Muscle of back (tissue), 13 donors: ENCODE results near the gene MCAT. TPM values are rescaled to one million over a fixed set of nuclear protein-coding genes. Genes with fewer than 3 reads are reported as not detected.

ENCODE experiments used
- DNase-seq, 3 donors: peaks; one replicate each; pipeline versions ENCODE4 v3.0.0 to v3.0.0-alpha.2; 2013
- long read RNA-seq, 9 donors: transcript quantifications; one replicate each; lab custom pipeline, GENCODE V29; 2026
- polyA plus RNA-seq, 10 donors: library from polyadenylated mRNA; unstranded; fragments of 120-200 nt; gene quantifications; one replicate each; pipeline ENCODE4 v1.2.1, GENCODE V29; 2013; ENCODE audit not compliant: insufficient read length in 10 of 10

The MCAT gene
- 10 to 100 TPM in 5 of 10 donors, 1 to 10 TPM in 5; 6.8 to 12.4 (median 10.2) TPM for polyA plus RNA-seq
- long read RNA-seq, donor 1, partial matches to known transcripts, result 62 of 181 reads
- long read RNA-seq, donor 1, other reads (novel, unspliced or antisense), result 114 of 181 reads
- long read RNA-seq, donor 2, partial matches to known transcripts, result 0 of 1 reads
- long read RNA-seq, donor 2, other reads (novel, unspliced or antisense), result 0 of 1 reads
- long read RNA-seq, donor 3, result 0 reads
- long read RNA-seq, donor 4, partial matches to known transcripts, result 0 of 6 reads
- long read RNA-seq, donor 4, other reads (novel, unspliced or antisense), result 0 of 6 reads
- long read RNA-seq, donor 5, transcript MCAT-202 (3 exons, 1,134 nt), result minor isoform, 6 of 13 reads
- long read RNA-seq, donor 5, transcript MCAT-201 (4 exons, 2,056 nt), result major isoform, 7 of 13 reads
- long read RNA-seq, donor 5, partial matches to known transcripts, result 0 of 13 reads
- long read RNA-seq, donor 5, other reads (novel, unspliced or antisense), result 0 of 13 reads
- long read RNA-seq, donor 6, transcript MCAT-202 (3 exons, 1,134 nt), result major isoform, 5 of 7 reads
- long read RNA-seq, donor 6, partial matches to known transcripts, result 0 of 7 reads
- long read RNA-seq, donor 6, other reads (novel, unspliced or antisense), result 0 of 7 reads
- long read RNA-seq, donor 7, partial matches to known transcripts, result 0 of 3 reads
- long read RNA-seq, donor 7, other reads (novel, unspliced or antisense), result 0 of 3 reads
- long read RNA-seq, donor 8, partial matches to known transcripts, result 0 of 1 reads
- long read RNA-seq, donor 8, other reads (novel, unspliced or antisense), result 0 of 1 reads
- long read RNA-seq, donor 9, partial matches to known transcripts, result 0 of 1 reads
- long read RNA-seq, donor 9, other reads (novel, unspliced or antisense), result 0 of 1 reads

GRCh38 chr22:43142880-43143562 is at the start of gene MCAT:
MCAT (minus strand) TSS chr22:43143398; CDS start chr22:43143348, 50 bp downstream.
- peak; percentile 70 to 95 (median 86) for DNase-seq

- no peak for DNase-seq
These were observed 48.6 kb upstream of the MCAT start for GRCh38 chr22:43191831-43192230.

GRCh38 chr22:43188829-43189545 is 45.8 kb upstream of the MCAT start:
- DNase-seq, result no peak

DNA sequence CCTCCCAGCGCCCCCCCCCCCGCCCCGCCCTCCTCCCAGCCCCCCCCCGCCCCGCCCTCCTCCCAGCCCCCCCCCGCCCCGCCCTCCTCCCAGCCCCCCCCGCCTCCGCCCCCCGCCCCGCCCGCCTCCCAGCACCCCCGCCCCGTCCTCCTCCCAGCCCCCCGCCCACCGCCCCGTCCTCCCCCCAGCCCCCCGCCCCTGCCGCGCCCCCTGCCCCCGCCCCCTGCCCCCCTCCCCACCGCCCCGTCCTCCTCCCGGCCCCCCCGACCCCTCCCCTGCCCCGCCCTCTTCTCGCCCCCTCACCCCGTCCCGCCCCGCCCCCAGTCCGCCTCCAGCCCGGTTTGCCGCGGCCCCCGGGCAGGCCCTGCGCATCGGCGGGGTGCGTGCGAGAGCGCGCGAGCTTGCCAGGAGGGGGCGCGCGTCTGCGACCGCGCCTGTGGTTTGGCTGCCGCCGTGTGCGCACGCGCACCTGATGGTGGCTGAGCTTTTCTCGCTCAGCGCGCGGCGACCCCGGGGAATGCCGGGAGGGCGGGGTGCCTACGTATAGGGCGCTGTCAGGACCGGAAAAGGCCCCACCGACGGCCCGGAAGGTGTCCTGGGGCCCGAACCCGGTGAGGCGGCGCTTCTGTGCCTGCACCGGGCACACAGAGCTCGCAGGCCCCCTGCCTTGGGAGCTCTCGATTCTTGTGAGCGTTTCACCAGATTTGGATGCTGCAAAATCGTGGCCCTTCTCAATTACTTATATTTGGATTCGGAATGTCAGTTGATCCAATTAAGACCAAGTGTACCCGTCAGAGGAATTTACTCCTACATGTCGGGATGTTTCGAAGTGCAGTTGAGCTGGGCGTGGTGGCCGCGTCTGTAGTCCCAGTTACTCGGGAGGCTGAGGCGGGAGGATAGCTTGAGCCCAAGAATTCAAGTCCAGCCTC is 44.2 kb upstream of the MCAT start:
- peak; percentile 96 to 98 (median 98) for DNase-seq

GRCh38 chr22:43186272-43187170 is 43.3 kb upstream of the MCAT start, which contains the start of gene TTLL12:
TTLL12 (minus strand) TSS chr22:43187134; CDS start chr22:43187069, 65 bp downstream.
- peak; percentile 48 to 80 (median 57) for DNase-seq

DNA sequence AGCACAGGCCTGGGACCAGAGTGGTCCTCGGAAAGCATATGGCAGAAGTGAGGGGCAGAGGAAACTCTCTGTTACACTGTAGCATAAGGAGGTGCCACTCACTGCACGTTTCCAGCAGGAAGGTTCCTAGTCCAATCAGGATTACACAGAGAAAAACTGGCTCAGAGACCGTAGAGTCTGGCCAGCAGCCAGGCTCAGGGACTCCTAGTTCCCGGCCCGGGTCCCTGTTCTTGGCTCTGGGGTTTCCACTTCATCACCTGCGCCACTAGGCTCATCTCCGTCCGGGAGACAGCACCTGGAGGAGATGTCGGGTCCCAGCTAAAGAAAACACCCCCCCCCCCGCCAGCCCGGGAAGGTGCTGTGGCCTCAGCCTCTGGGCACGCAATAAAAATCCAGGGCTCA is 42.7 kb upstream of the MCAT start:
- DNase-seq, result peak in 2 of 3 donors; percentile 35 to 57

GRCh38 chr22:43183496-43184277 is 40.5 kb upstream of the MCAT start:
- no peak for DNase-seq

GRCh38 chr22:43182726-43183125 is 39.5 kb upstream of the MCAT start:
- no peak for DNase-seq

GRCh38 chr22:43182118-43182517 is 38.9 kb upstream of the MCAT start:
- DNase-seq, result no peak

- no peak for DNase-seq
These were observed 38.3 kb upstream of the MCAT start for GRCh38 chr22:43181321-43182076.

- no peak for DNase-seq
These were observed 37.5 kb upstream of the MCAT start for GRCh38 chr22:43180670-43181069.

DNA sequence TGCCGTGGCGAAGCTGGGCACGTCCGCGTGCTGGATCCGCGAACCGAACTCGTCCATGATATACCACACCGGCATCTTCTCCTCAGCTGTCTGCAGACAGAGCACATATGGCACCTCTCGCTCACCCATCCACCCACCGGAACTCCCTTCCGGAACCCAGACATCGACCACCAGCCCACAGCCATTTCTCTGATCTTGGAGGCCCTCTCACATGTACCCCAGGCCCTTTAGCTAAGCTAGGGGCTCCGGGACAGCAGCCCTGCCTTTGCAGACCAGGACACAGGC is 36.7 kb upstream of the MCAT start:
- DNase-seq, result no peak

- DNase-seq, result no peak
These were observed 36.1 kb upstream of the MCAT start for GRCh38 chr22:43179146-43179910.

DNA sequence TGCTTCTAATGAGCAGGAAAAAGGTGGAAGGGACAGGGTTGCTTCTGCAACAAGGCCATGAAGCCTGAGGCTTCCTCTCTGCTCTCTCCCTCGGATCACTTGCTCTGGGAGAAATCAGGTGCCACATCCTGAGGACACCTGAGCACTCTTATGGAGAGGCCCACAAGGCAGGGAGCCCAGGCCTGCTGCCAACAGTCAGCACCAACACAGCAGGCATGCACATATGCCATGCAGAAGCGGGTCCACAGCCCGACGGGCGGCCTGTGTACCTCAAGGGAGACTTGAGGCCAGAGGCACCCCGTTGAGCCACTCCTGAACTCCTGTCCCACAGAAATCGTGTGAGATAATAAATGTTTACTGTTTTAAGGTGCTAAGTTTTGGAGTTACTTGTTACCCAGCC is 34.3 kb upstream of the MCAT start:
- DNase-seq, result no peak

GRCh38 chr22:43176090-43176489 is 32.9 kb upstream of the MCAT start:
- no peak for DNase-seq

GRCh38 chr22:43174941-43175531 is 31.8 kb upstream of the MCAT start:
- no peak for DNase-seq
